ENCODE measurements around the gene TCEAL7. TPM values are rescaled to one million over a fixed set of nuclear protein-coding genes. Genes with fewer than 3 reads are reported as not detected.

TCEAL7 gene
- total RNA-seq, 1 donor from 2014 or later, result 1.9 TPM

- no peak for DNase-seq (ENCODE audit: low read depth, low spot score)
Measured at GRCh38 chrX:103367502-103367901, 37.5 kb downstream of the TCEAL7 start.

DNA sequence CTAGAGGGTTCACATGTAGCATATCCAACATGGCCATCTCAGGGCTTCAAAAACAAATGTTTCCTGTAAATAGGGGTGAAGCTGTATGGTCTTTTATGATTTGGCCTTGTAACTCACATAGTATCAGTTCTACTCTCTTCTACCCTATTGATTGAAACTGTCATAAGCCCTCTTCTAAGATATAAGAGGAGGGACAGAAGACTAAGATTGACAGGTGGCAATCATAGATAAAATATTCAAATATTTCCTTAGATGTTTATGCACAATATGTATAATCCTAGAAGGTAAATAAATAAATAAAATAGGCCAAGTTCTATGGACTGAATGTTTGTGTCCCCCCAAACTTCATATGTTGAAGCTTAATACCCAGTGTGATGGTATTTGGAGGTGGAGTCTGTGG lies 39.4 kb downstream of the TCEAL7 start:
- DNase-seq (ENCODE audit: low read depth, low spot score), result no peak

GRCh38 chrX:103372886-103373285 lies 42.8 kb downstream of the TCEAL7 start:
- DNase-seq (ENCODE audit: low read depth, low spot score), result no peak

DNA sequence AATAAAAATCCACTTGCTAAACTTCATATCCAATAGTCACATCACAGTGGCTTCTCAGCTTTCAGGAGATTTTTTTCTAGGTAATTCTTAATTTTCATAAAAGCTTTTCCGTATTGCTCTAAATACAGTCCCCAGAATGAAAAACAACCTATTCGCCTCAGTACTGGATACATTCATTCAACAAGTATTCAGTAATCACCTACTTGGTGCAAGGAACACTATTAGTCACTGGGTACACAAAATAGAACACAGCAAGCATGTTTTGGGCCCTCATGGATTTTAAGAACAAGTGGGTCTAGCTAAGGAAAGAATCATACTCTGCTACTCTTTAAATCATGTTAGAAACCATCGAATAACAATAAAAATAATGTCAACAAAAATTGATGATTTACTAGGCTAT lies 43.5 kb downstream of the TCEAL7 start:
- no peak for DNase-seq (ENCODE audit: low read depth, low spot score)

- no peak for DNase-seq (ENCODE audit: low read depth, low spot score)
Measured at GRCh38 chrX:103376118-103376978, 46.3 kb downstream of the TCEAL7 start, which contains the start of gene BEX3. BEX3 (plus strand) TSS chrX:103376538; CDS start chrX:103377522, 984 bp downstream.

DNA sequence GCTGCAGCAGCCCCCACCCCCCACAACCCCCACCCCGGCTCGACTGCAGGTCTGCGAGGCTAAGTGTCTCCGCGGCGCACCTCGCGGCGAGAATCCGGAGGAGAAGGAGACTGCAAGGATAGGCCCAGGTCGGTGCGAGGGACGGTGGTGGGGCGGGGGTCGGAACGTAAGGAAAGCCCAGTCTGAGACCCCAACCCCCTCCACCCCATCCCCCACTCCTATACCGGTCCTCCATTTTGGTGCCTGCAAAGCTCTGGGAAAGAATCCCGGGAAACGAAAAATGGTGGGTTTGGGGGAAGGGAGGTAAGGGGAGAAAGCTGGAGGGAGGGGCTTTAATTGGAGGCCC lies 46.9 kb downstream of the TCEAL7 start:
- no peak for DNase-seq (ENCODE audit: low read depth, low spot score)

DNA sequence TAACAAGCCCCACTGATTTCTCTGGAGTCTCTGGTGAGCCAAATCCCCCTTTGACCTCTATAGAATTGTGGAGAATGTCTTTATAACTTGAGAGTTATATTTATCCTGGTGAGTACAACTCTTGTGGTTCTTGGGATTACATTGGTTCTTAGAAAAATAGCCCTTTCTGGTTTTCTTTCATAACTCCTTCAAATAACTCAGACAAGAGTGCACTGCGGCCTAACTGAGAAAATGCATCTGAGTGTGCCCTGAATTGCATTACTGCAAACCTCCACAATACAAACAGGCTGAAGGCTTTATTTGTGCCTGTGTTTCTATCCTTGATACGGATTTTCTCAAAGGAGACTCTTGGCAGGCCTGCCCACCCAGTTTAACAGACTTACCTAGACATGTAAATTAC lies 49.0 kb downstream of the TCEAL7 start:
- no peak for DNase-seq (ENCODE audit: low read depth, low spot score)

Other genes starting within 250 kb of the TCEAL7 start
- gene NXF3, start 237.1 kb upstream of the TCEAL7 start, total RNA-seq, result not detected in 2 replicates
- 19.1 and 20.6 TPM in 2 replicates for gene BEX4, start 115.1 kb upstream of the TCEAL7 start, total RNA-seq
- gene TCEAL8, start 75.1 kb upstream of the TCEAL7 start, total RNA-seq, result 70.2 and 88.2 TPM in 2 replicates
- not detected in 2 replicates for gene TCEAL5, start 53.5 kb upstream of the TCEAL7 start, total RNA-seq
- gene BEX2, start 19.2 kb upstream of the TCEAL7 start, total RNA-seq, result 0.67 and 0.86 TPM in 2 replicates
- 81.4 and 106 TPM in 2 replicates for gene TCEAL9, start 26.3 kb downstream of the TCEAL7 start, total RNA-seq
- gene BEX3, start 46.3 kb downstream of the TCEAL7 start, total RNA-seq, result 232 and 264 TPM in 2 replicates
- gene RAB40A, start 189.2 kb downstream of the TCEAL7 start, total RNA-seq, result not detected in 2 replicates